Measurements from ENCODE around the gene POLR2J.
"Not testable (repeated sequence)": the region's sequence is repeated elsewhere in the genome, so short reads cannot be mapped to it uniquely, and the experiment has no call there.

Gene POLR2J

DNA sequence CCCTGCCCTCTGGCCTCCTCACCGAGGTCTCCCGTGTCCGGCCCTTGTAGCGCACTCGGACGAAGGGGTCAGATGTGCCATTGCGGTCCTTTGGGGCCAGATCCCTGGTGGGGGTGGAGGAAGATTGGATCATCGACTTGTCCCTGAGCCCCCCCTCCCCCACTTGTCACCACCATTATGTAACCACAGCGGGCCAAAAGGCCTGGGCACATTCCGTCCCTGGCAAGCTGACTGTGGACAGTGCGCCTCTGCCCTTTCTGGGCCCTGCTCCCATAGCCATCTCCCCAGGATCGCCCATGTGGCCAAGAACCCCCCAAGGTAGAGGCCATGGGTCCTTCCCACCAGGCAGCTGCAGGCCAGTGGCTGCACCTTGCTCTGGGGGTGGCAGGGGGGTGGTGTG is 24.4 kb upstream of the POLR2J start:
- DNase-seq (ENCODE audit: low spot score); H3K4me3 ChIP-seq; H3K27ac ChIP-seq: not testable (repeated sequence)

DNA sequence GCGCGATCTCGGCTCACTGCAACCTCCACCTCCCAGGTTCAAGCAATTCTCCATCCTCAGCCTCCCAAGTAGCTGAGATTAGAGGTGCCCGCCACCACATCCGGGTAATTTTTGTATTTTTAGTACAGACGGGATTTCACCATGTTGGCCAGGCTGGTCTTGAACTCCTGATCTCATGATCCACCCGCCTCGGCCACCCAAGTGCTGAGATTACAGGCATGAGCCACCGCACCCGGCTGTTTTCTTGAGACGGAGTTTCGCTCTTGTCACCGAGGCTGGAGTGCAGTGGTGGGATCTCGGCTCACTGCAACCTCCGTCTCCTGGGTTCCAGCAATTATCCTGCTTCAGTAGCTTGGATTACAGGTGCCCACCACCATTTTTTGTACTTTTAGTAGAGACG is 19.6 kb upstream of the POLR2J start:
- not testable (repeated sequence) for H3K27ac ChIP-seq; DNase-seq (ENCODE audit: low spot score)

DNA sequence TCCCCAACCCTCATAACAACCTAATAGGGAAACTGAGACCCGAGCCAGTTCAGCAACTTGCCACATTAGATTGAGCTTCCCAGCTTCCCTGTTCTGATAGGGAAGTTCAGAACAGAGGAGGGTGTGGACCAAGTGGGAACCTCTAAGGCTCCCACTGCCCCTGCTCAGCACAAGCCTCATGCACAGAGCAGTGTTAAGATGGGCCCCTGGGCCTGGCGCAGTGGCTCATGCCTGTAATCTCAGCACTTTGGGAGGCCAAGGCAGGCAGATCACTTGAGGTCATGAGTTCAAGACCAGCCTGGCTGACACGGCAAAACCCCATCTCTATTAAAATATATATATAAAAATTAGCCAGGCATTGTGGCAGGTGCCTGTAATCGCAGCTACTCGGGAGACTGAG is 18.6 kb upstream of the POLR2J start:
- H3K27ac ChIP-seq; DNase-seq (ENCODE audit: low spot score); H3K4me3 ChIP-seq: not testable (repeated sequence)

More for the DNA sequence above, 19.6 kb upstream of the POLR2J start:
- not testable (repeated sequence) for H3K4me3 ChIP-seq

DNA sequence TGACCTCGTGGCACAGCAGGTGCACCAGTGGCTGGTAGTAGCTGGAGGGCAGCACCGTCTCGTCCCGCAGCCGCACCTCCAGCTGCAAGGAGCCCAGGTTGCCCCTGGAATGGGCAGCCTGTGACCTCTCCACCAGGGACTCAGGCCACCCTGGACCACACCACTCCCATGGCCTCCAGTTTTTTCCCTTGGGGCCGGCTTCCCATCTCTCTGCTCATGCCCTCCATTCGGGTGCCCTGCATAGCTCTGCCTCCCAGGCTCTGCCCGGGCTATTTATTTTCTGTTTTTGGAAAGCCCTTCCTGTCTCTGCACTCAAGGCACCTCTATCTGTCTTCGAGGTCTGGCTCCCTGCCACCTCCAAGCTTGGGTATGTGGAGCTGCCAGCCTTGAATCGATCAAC is 18.1 kb upstream of the POLR2J start:
- peak; percentile 49 for DNase-seq (ENCODE audit: low spot score)
- not testable (repeated sequence) for H3K4me3 ChIP-seq, H3K27ac ChIP-seq

DNA sequence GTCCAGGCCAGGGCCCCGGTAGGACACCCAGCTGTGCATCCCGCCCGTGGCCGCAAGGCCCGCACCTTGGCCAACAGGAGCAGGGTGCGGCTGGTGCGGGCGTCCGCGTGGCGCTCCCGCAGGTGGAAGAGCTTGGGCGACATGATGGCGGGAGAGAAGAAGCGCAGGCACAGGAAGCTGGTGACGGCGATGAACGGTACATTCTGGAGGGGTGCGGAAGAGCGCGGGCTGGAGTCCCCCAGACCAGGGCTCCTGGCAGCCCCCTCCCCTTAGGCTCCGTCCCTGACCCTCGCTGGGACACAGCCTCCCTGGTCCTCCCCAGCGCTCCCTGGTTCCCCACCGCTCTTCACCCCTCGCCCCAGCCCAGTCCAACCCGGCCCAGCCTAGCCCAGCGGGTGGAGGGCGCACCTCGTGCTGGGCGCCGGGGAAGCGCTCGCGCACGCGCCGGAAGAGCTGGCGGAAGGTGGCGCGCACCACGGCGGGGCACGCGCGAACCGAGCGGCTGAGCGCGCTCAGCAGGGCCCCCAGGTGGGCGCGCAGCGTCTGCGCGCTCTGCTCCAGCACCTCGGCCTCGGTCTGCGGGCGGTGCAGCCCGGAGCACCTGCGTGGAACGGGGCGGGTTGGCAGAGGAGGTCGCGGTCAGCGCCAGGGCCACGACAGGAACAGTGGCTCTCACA is 15.9 kb upstream of the POLR2J start:
- not testable (repeated sequence) for H3K27ac ChIP-seq; DNase-seq (ENCODE audit: low spot score); H3K4me3 ChIP-seq

DNA sequence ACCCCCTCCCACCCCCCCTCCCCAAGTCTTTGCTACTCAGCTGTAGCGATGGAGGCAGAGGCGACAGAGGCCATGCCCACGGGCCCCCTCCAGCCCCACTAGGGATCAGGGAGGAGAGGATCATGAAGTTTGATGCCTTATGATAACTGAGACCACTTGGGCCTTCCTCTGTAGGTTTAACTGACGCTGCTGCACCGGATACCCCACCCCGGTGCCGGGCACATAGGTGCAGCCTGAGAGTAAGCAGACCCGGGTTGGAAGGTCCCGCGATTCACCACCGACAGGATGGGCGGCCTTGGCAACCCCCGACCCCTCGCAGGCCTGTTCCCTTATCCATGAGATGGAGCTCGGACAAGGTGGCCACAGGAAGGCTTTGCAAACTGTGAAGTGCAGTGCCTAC is 15.3 kb upstream of the POLR2J start:
- not testable (repeated sequence) for DNase-seq (ENCODE audit: low spot score); H3K27ac ChIP-seq; H3K4me3 ChIP-seq

DNA sequence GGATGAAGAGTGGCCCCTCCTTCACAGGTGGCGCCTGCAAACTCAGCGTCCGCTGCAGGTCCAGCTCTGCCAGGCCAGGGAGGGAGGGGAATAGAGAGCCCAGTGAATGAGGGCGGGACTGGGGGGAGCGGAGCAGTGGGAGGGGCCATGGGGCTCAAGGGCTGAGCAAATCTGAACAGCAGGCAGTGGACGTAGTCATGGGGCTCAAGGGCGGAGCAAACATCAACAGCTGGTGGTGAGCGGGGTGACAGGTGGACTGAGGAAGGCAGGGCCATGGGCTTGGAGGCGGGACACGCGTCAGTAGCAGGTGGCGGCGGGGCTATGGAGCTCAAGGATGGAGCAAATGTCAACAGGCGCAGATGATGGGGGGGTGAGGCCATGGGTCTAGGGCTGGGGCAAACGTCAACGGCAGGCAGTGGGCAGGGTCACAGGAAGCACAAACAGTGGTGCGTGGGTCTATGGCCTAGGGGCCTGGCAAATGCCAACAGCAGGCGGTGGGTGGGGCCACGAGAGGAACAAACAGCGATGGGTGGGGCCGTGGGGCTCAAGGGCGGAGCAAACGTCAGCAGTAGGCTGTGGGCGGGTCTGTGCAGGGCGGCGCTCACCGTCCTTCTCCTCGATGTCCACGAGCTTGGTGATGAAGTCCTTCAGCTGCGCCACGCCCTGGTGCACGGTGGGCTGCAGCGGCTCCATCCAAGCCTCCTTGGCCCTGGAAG is 14.7 kb upstream of the POLR2J start:
- H3K4me3 ChIP-seq; H3K27ac ChIP-seq; DNase-seq (ENCODE audit: low spot score): not testable (repeated sequence)

DNA sequence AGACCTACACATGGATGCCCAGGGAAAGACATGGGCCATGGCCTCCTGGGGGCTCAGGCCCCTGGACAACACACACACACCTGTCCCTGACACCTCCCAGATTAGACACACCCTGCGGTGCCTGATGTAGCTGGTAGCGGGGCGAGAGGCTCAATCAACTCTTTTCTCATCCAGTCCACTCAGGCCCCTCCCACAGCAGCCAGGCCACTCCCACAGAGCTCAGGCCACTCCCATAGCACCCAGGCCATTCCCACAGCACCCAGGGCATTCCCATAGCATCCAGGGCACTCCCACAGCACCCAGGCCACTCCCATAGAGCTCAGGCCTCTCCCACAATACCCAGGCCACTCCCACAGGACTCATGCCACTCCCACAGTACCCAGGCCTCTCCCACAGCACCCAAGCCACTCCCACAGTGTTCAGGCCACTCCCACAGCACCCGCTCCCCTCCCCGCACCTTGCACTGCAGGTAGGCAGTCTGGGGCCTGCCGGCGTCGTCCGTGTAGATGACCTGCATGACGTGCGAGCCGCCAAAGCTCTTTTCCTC is 11.9 kb upstream of the POLR2J start:
- not testable (repeated sequence) for DNase-seq (ENCODE audit: low spot score); H3K4me3 ChIP-seq; H3K27ac ChIP-seq

DNA sequence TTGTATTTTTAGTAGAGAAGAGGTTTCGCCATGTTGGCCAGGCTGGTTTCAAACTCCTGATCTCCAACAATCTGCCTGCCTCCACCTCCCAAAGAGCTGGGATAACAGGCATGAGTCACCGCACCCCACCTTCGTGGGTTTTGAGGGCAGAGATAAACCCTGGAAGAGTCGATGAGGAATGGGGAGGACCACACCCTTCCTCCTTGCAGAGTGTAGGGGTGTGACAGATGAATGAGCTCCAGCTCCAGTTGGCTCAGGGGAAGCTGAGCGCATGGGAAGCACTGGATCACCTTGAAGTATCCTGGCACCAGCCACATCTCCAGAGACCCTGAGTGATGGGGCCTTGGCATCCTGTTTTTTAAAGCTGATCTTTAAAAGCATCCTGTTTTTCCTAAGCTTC is 5.6 kb upstream of the POLR2J start:
- not testable (repeated sequence) for DNase-seq (ENCODE audit: low spot score); H3K27ac ChIP-seq; H3K4me3 ChIP-seq

DNA sequence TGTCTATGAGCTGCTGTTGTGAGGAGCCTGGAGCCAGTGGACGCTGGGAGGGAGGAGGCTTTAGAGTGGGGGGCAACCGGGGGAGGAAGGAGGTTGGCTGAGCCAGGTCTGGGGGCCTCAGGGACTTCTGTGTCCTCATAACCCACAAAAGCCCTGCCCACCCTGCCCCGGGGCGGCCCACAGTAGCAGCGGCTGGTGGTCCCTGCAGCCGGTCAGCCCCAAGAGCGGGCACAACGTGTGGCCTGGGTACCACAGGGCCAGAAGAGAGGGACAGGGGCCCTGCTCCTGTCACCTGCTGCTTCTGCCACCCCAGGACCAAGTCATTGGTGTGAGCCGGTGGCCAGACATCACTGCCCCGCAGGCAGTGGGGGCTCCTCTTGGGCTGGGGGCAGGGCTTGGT is 3.2 kb upstream of the POLR2J start:
- not testable (repeated sequence) for H3K4me3 ChIP-seq; DNase-seq (ENCODE audit: low spot score); H3K27ac ChIP-seq

DNA sequence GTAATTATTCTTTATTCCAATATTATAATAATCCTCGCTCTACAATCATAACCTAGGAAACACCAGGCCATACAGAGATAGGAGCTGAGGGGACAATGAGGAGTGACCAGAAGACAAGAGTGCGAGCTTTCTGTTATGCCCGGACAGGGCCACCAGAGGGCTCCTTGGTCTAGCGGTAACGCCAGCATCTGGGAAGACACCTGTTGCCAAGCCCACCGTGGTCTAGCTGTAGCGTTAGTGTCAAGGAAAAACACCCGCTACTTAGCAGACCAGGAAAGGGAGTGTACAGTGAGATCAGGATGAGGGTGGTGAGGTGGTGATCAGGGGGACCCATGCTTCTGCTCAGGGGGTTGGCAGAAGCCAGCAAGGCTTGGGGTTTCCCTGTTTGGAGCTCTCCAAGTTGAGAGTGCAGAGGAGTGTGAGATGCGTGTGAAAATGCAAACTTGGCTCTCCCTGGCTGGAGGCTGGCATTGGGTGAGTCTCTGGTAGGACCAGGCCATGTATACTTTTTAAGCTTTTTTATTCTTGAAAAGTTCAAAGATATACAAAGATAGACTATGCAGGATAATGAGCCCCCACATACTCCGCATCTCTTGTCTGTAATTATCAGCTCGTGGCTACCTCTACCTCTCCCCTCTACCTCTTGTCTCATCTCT is 1.4 kb upstream of the POLR2J start:
- DNase-seq (ENCODE audit: low spot score); H3K4me3 ChIP-seq; H3K27ac ChIP-seq: not testable (repeated sequence)

DNA sequence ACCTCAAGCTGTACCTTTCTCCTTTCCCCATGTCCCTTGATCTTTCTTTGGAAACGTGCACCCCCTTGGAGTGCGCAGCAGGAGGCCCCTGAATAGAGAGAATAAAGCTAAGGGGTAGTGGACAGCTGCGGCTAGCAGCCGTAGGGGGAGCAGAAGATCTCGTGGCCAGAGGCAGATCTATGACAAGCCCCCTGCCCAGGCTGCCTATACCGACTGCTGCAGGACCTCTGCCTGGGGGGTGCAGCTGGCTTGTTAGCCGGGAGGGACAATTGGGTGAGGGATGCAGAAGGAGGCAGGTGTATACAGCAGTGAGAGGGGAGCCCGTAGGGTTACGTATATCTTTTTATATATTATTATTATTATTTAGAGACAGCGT is 475 bp upstream of the POLR2J start:
- H3K4me3 ChIP-seq; DNase-seq (ENCODE audit: low spot score): not testable (repeated sequence)
- peak overlapping the region in 1 of 2 donors; percentile 41 for H3K27ac ChIP-seq

DNA sequence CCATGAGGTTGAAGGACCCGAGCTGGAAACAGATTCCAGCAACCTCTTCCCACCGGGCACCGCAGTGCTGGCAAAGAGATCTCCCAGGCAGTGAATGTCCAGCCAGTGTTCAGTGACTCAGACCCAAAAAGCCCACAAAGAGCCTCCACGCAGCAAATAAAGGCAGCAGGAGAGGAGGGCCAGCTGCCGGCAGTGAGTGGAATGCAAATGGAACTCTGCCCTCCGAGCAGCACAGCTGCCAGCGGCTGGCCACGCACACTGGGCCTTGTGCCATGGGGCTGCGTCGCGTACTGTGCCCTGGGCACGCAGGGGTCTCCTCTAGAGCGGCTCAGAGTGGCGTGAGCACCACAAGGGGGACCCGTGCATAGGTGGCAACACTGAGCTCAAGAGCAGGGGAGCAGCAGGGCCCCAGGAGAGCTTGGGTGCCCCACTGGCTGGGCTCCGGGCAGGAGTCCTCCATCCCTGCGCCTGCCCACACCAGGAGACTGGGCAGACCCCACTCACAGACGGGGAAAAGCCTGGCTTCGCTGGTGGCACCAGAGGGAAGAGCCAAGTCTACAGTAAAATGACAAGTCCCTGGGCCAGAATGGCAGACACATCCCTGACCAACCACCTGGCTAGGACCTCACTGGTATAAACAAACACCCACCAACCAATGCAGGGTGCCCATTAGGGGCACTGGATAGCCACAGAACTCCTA is 3.8 kb downstream of the POLR2J start:
- H3K27ac ChIP-seq: peak overlapping the region in 1 of 2 donors; percentile 32
- H3K4me3 ChIP-seq; DNase-seq (ENCODE audit: low spot score): not testable (repeated sequence)

DNA sequence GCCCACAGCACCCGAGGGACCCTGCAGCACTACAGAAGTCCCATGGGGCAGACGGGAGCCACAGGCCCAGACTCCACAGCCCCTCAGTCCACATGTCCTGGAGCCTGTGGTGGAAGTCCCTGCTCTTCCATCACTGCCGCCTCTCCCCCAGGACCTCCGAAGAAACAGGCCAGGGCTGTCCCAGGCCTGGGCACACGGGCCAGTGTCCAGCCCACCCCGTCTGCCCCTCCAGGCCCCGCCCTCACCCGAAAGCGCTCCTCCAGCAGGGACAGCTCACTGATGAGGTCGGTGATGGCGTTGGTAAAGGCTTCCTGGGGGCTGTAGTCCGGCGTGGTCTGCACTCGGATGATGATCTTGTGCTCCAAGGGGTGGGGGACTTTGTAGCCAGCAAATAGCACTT is 4.6 kb downstream of the POLR2J start:
- peak overlapping the region in 1 of 2 donors; percentile 32 for H3K27ac ChIP-seq
- not testable (repeated sequence) for DNase-seq (ENCODE audit: low spot score); H3K4me3 ChIP-seq

Measured in coronary artery (tissue), 2 donors.